H1 (cell line): ENCODE results near the gene ALPK3. TPM values are rescaled to one million over a fixed set of nuclear protein-coding genes. Genes with fewer than 3 reads are reported as not detected.

ENCODE experiments used
- CTCF ChIA-PET: fragments of 300-600 bp; sonication (Branson Sonifier 250); formaldehyde crosslinking; loops from one replicate; lab custom pipeline; 2021; ENCODE audit not compliant: partially characterized antibody; lab: Charles Lee
- POLR2A ChIA-PET: fragments of 300-600 bp; sonication (Branson Sonifier 250); formaldehyde crosslinking; loops from one replicate; lab custom pipeline; 2021; ENCODE audit warnings: inconsistent platforms; ENCODE audit not compliant: partially characterized antibody; lab: Charles Lee
- DNase-seq, 2 experiments: peaks; one replicate each; pipeline versions ENCODE4 v3.0.0 to v3.0.0-alpha.2; 2010 to 2022; ENCODE audit warnings: low spot score in 2 of 2, low read depth in 1 of 2, mixed read lengths in 1 of 2
- FAIRE-seq: peaks from 2 replicates; lab custom pipeline; 2011; peaks lifted over from hg19 to GRCh38; lab: Jason Lieb, UNC
- H2AFZ ChIP-seq: 2 replicates; pipeline ENCODE4 v1.8.1; 2012; ENCODE audit warnings: low read length, inconsistent platforms
- H2AK5ac ChIP-seq: 2 replicates; pipeline ENCODE4 v1.6.1; 2013; ENCODE audit warnings: low read depth, low read length
- H2BK120ac ChIP-seq: replicated peaks from 2 replicates; pipeline ENCODE3; 2013; ENCODE audit warnings: low read depth, low read length, inconsistent platforms
- H2BK12ac ChIP-seq: 2 replicates; pipeline ENCODE4 v1.6.1; 2013; ENCODE audit warnings: low read depth, low read length
- H2BK15ac ChIP-seq: 2 replicates; pipeline ENCODE4 v1.6.1; 2013; ENCODE audit warnings: low read length
- H2BK20ac ChIP-seq: 2 replicates; pipeline ENCODE4 v1.6.1; 2013; ENCODE audit warnings: low read length
- H2BK5ac ChIP-seq: 2 replicates; pipeline ENCODE4 v1.6.1; 2013; ENCODE audit warnings: low read depth, low read length
- H3K14ac ChIP-seq: 2 replicates; pipeline ENCODE4 v1.6.1; 2013; ENCODE audit warnings: inconsistent platforms; ENCODE audit not compliant: insufficient read length
- H3K18ac ChIP-seq: 2 replicates; pipeline ENCODE4 v1.6.1; 2013; ENCODE audit warnings: low read length; ENCODE audit errors: extremely low read depth
- H3K23ac ChIP-seq: 2 replicates; pipeline ENCODE4 v1.6.1; 2013; ENCODE audit warnings: inconsistent platforms; ENCODE audit not compliant: insufficient read length
- H3K23me2 ChIP-seq: 2 replicates; pipeline ENCODE4 v1.6.1; 2013; ENCODE audit warnings: low read depth, low read length
- H3K27ac ChIP-seq: 2 replicates; pipeline ENCODE4 v1.6.1; 2011; ENCODE audit warnings: low read depth, low read length, inconsistent platforms
- H3K27me3 ChIP-seq, 4 experiments: replicated peaks in 1 of 4; 1 replicate in 1 of 4; 2 replicates in 3 of 4; pipeline versions ENCODE4 v1.6.1 to v1.8.1; 2011 to 2013; ENCODE audit warnings: low read length in 3 of 4, mild to moderate bottlenecking in 3 of 4, inconsistent platforms in 2 of 4, mixed read lengths in 2 of 4, moderate library complexity in 1 of 4; ENCODE audit not compliant: control insufficient read depth in 3 of 4, insufficient read depth in 3 of 4; ENCODE audit errors: extremely low read depth in 1 of 4
- H3K36me3 ChIP-seq, 4 experiments: 2 replicates each; pipeline versions ENCODE4 v1.6.1 to v1.8.1; 2011 to 2013; ENCODE audit warnings: mild to moderate bottlenecking in 4 of 4, low read length in 3 of 4, moderate library complexity in 2 of 4, control low read depth in 1 of 4, inconsistent platforms in 1 of 4; ENCODE audit not compliant: insufficient read depth in 4 of 4, control insufficient read depth in 2 of 4
- H3K4ac ChIP-seq: replicated peaks from 2 replicates; pipeline ENCODE3; 2013; ENCODE audit warnings: low read length, low read depth, mixed read lengths, inconsistent platforms; ENCODE audit not compliant: insufficient read length
- H3K4me1 ChIP-seq, 4 experiments: replicated peaks in 1 of 4; 1 replicate in 1 of 4; 2 replicates in 3 of 4; pipeline versions ENCODE4 v1.6.1 to v1.8.1; 2011 to 2013; ENCODE audit warnings: low read length in 3 of 4, inconsistent platforms in 2 of 4, mixed read lengths in 1 of 4; ENCODE audit not compliant: insufficient read depth in 4 of 4, control insufficient read depth in 3 of 4
- H3K4me2 ChIP-seq, 2 experiments: 2 replicates each; pipeline versions ENCODE4 v1.6.1 to v1.8.1; 2011 to 2013; ENCODE audit warnings: low read depth in 2 of 2, low read length in 2 of 2, control low read depth in 1 of 2, inconsistent platforms in 1 of 2, mild to moderate bottlenecking in 1 of 2; ENCODE audit not compliant: insufficient read depth in 1 of 2
- H3K4me3 ChIP-seq, 4 experiments: fragments of 200-600, 300-600 bp in 1 of 4; sonication (generic), shearing (Covaris generic), sonication (Bioruptor Twin) in 1 of 4; 2 replicates each; pipeline versions ENCODE4 v1.5.1 to v1.8.1; 2011 to 2016; ENCODE audit warnings: low read length in 4 of 4, low read depth in 3 of 4, control low read depth in 2 of 4, inconsistent platforms in 2 of 4, mild to moderate bottlenecking in 2 of 4, mixed read lengths in 1 of 4, moderate library complexity in 1 of 4; ENCODE audit not compliant: insufficient read depth in 2 of 4; ENCODE audit errors: extremely low read depth in 1 of 4
- H3K56ac ChIP-seq: replicated peaks from 2 replicates; pipeline ENCODE3; 2013; ENCODE audit warnings: low read depth, mild to moderate bottlenecking, mixed read lengths, low read length, inconsistent platforms; ENCODE audit not compliant: insufficient read length
- H3K79me1 ChIP-seq: 2 replicates; pipeline ENCODE4 v1.6.1; 2013; ENCODE audit warnings: low read depth, low read length, control low read depth
- H3K79me2 ChIP-seq, 2 experiments: 2 replicates each; pipeline versions ENCODE4 v1.6.1 to v1.8.1; 2012 to 2013; ENCODE audit warnings: low read length in 2 of 2, mild to moderate bottlenecking in 2 of 2, inconsistent platforms in 1 of 2; ENCODE audit not compliant: insufficient read depth in 2 of 2, control insufficient read depth in 1 of 2
- H3K9ac ChIP-seq, 4 experiments: replicated peaks in 1 of 4; 1 replicate in 1 of 4; 2 replicates in 3 of 4; pipeline versions ENCODE4 v1.6.1 to v1.8.1; 2011 to 2013; ENCODE audit warnings: low read depth in 3 of 4, low read length in 3 of 4, control low read depth in 2 of 4, mild to moderate bottlenecking in 2 of 4, moderate library complexity in 2 of 4, inconsistent platforms in 1 of 4; ENCODE audit errors: extremely low read depth in 1 of 4
- H3K9me3 ChIP-seq, 2 experiments: 2 replicates each; pipeline versions ENCODE4 v1.6.1 to v1.8.1; 2012 to 2013; ENCODE audit warnings: mild to moderate bottlenecking in 2 of 2, moderate library complexity in 2 of 2, control low read depth in 1 of 2, inconsistent platforms in 1 of 2, low read depth in 1 of 2, low read length in 1 of 2, mixed read lengths in 1 of 2; ENCODE audit not compliant: insufficient read depth in 2 of 2
- H4K20me1 ChIP-seq, 2 experiments: replicated peaks in 1 of 2; 2 replicates each; pipeline versions ENCODE3 to v1.8.1; 2011 to 2013; ENCODE audit warnings: inconsistent platforms in 2 of 2, low read length in 2 of 2, mild to moderate bottlenecking in 1 of 2; ENCODE audit not compliant: insufficient read depth in 2 of 2, control insufficient read depth in 1 of 2
- H4K5ac ChIP-seq: 2 replicates; pipeline ENCODE4 v1.6.1; 2013; ENCODE audit warnings: low read length, low read depth, mixed read lengths, inconsistent platforms; ENCODE audit not compliant: insufficient read length
- H4K8ac ChIP-seq: 2 replicates; pipeline ENCODE4 v1.8.0; 2013; ENCODE audit warnings: mild to moderate bottlenecking, moderate library complexity, low read length, inconsistent platforms; ENCODE audit not compliant: insufficient read depth; ENCODE audit errors: extremely low read depth
- H4K91ac ChIP-seq: replicated peaks from 2 replicates; pipeline ENCODE3; 2013; ENCODE audit warnings: low read length, mixed read lengths, inconsistent platforms; ENCODE audit not compliant: insufficient read length
- BCL11A ChIP-seq, 2 experiments: IDR thresholded peaks; one replicate each; pipeline ENCODE4 v1.6.1; 2011; ENCODE audit warnings: low read depth in 2 of 2, low read length in 2 of 2, mild to moderate bottlenecking in 2 of 2
- CBX8 ChIP-seq: fragments of 300-800, 300-1000 bp; sonication (generic); IDR thresholded peaks from 2 replicates; pipeline ENCODE4 v1.7.1; 2016; ENCODE audit warnings: low read depth, low read length, borderline replicate concordance
- CTBP2 ChIP-seq: IDR thresholded peaks from 2 replicates; pipeline ENCODE4 v1.7.0; 2011; ENCODE audit warnings: borderline replicate concordance, mild to moderate bottlenecking, moderate library complexity, mixed read lengths, low read length; ENCODE audit not compliant: insufficient read depth, insufficient read length
- E2F6 ChIP-seq: IDR thresholded peaks from 2 replicates; pipeline ENCODE4 v1.6.1; 2012; ENCODE audit warnings: inconsistent platforms
- EP300 ChIP-seq, 2 experiments: IDR thresholded peaks; 1 replicate in 1 of 2; 2 replicates in 1 of 2; pipeline ENCODE4 v1.6.1; 2011 to 2012; ENCODE audit warnings: low read depth in 2 of 2, low read length in 2 of 2, mild to moderate bottlenecking in 2 of 2, borderline replicate concordance in 1 of 2, inconsistent platforms in 1 of 2, moderate library complexity in 1 of 2
- GTF2F1 ChIP-seq: IDR thresholded peaks from 2 replicates; pipeline ENCODE4 v1.6.1; 2012; ENCODE audit warnings: low read depth, low read length, improper control_type of control experiment, borderline replicate concordance
- JUND ChIP-seq: IDR thresholded peaks from 2 replicates; pipeline ENCODE4 v1.6.1; 2011; ENCODE audit warnings: mild to moderate bottlenecking, improper control_type of control experiment, low read length
- KDM4A ChIP-seq: IDR thresholded peaks from one replicate; pipeline ENCODE4 v1.7.1; 2012; ENCODE audit warnings: low read depth, mild to moderate bottlenecking, moderate library complexity, low read length, inconsistent platforms; ENCODE audit not compliant: severe bottlenecking
- NANOG ChIP-seq: IDR thresholded peaks from 2 replicates; pipeline ENCODE4 v1.6.1; 2011; ENCODE audit warnings: low read length, low read depth, mild to moderate bottlenecking, inconsistent platforms; ENCODE audit not compliant: insufficient read depth, poor library complexity, severe bottlenecking
- POLR2AphosphoS5 ChIP-seq: IDR thresholded peaks from 2 replicates; pipeline ENCODE4 v1.6.1; 2011; ENCODE audit warnings: low read depth, low read length
- POU5F1 ChIP-seq: IDR thresholded peaks from 2 replicates; pipeline ENCODE4 v1.6.1; 2011; ENCODE audit warnings: low read depth, mild to moderate bottlenecking, low read length, moderate library complexity
- SP2 ChIP-seq: IDR thresholded peaks from 2 replicates; pipeline ENCODE4 v1.6.1; 2012; ENCODE audit warnings: mild to moderate bottlenecking, low read length, inconsistent platforms
- SP4 ChIP-seq: IDR thresholded peaks from 2 replicates; pipeline ENCODE4 v1.6.1; 2012; ENCODE audit warnings: low read length, inconsistent platforms
- SUZ12 ChIP-seq: fragments of 200-600 bp; sonication (generic); IDR thresholded peaks from 2 replicates; pipeline ENCODE4 v1.6.1; 2012; ENCODE audit warnings: mild to moderate bottlenecking, inconsistent platforms, low read length, moderate library complexity, mixed read lengths
- WGBS, 2 experiments: shearing (Covaris generic) in 1 of 2; methylation state at CpG; one replicate each; pipeline versions ENCODE4 v1.1.6 to v1.1.7; 2013 to 2015; ENCODE audit warnings: low lambda C conversion rate in 2 of 2, mixed read lengths in 2 of 2, inconsistent platforms in 1 of 2, low coverage in 1 of 2, missing lambda C conversion rate in 1 of 2; ENCODE audit not compliant: insufficient replicate concordance in 2 of 2, insufficient coverage in 1 of 2, insufficient read length in 1 of 2; ENCODE audit errors: extremely low coverage in 1 of 2, missing lambda C conversion rate in 1 of 2; 5-methylcytosine and 5-hydroxymethylcytosine counted together
- polyA plus RNA-seq, 7 experiments: library from polyadenylated mRNA; depleted of rRNA in 3 of 7; stranded (reverse) in 5 of 7; unstranded in 2 of 7; fragments of >200 nt in 5 of 7; fragments of 200-250 nt in 2 of 7; gene quantifications; 1 replicate in 5 of 7; 2 replicates in 1 of 7; 4 replicates in 1 of 7; pipeline versions ENCODE4 v1.2.1 to v1.2.3, GENCODE V29; 2011 to 2013; ENCODE audit warnings: missing spikeins in 2 of 7, mixed read lengths in 2 of 7
- total RNA-seq: library from RNA; stranded (reverse); fragmentation: NEBNext Ultra II Directional; extraction: Animal tissue kit (Norgen Biotek cat#: 25700); gene quantifications from 2 replicates; pipeline ENCODE4 v1.2.1, GENCODE V29; 2021

Gene ALPK3
- total and polyA plus RNA-seq, 2 of the 8 experiments (the other 6 are each of a cell fraction or from before 2014, with no cell fraction given) = 4.4 to 19.2 TPM

- DNase-seq = no peak
- H3K36me3 ChIP-seq = no peaks in the 10 kb centered on the region
- H4K91ac ChIP-seq = no peak overlapping the region
- no peak overlapping the region for H3K14ac ChIP-seq
- no peak overlapping the region for H3K4ac ChIP-seq
- no peak overlapping the region for H2BK120ac ChIP-seq
- no peak overlapping the region for H2BK5ac ChIP-seq
- no peak overlapping the region for H3K18ac ChIP-seq
- no peak for FAIRE-seq
- no peak overlapping the region for H3K4me3 ChIP-seq
- no peaks in the 10 kb centered on the region for H3K23me2 ChIP-seq
- POLR2A ChIA-PET = no interaction called here
- H3K79me2 ChIP-seq = no peaks in the 10 kb centered on the region
- no peaks in the 10 kb centered on the region for H4K20me1 ChIP-seq
- H3K79me1 ChIP-seq = no peaks in the 10 kb centered on the region
- H3K56ac ChIP-seq = no peak overlapping the region
- no peak overlapping the region for H2BK15ac ChIP-seq
- no peak overlapping the region for H2BK12ac ChIP-seq
- no peak overlapping the region for H3K23ac ChIP-seq
- H3K4me2 ChIP-seq = no peak overlapping the region
- CTCF ChIA-PET = interaction anchor here (1.0 to 2.7 kb wide), 3 partner anchors 14 to 45 kb away, joined by 3 to 15 read pairs (median 4); no protein-coding TSS in a partner anchor
- no peak overlapping the region for H2AK5ac ChIP-seq
- H2AFZ ChIP-seq = no peak overlapping the region
- 82% methylated on average over 5 of the region's 5 CpGs; no CpG with 5 or more reads in 1 of the 2 experiments for WGBS, 2 experiments
- no peaks in the 10 kb centered on the region for H3K4me1 ChIP-seq
- no peaks in the 10 kb centered on the region for H3K9me3 ChIP-seq
- H4K5ac ChIP-seq = no peak overlapping the region
- no peak overlapping the region for H3K27ac ChIP-seq
- no peak overlapping the region for H2BK20ac ChIP-seq
- H3K9ac ChIP-seq = no peak overlapping the region
- H3K27me3 ChIP-seq = no peaks in the 10 kb centered on the region
- H4K8ac ChIP-seq = no peak overlapping the region
- TF ChIP-seq EP300 (IDR thresholded peaks at IDR 0.05; ENCODE audit: borderline replicate concordance in 1 of 2, low read depth in 2 of 2, low read length in 2 of 2) (no peak), SP4 (no peak), KDM4A (no peak), BCL11A (IDR thresholded peaks at IDR 0.05; ENCODE audit: low read depth in 2 of 2, low read length in 2 of 2) (no peak), CTBP2 (no peak), GTF2F1 (no peak), SP2 (no peak), JUND (no peak), NANOG (no peak), CBX8 (no peak), SUZ12 (no peak), POLR2AphosphoS5 (no peak), E2F6 (no peak), POU5F1 (no peak)
These were observed 97.2 kb downstream of the ALPK3 start for GRCh38 chr15:84914351-84914750.
